T follicular helper cell (primary cell): ENCODE measurements around the gene TENT4A.
A peak's percentile ranks its signal among the peaks of the same experiment; 100 is the strongest.

Source experiments
- DNase-seq: peaks from one replicate; pipeline ENCODE4 v3.0.0-alpha.2; 2020; ENCODE audit warnings: low read depth

The TENT4A gene

DNA sequence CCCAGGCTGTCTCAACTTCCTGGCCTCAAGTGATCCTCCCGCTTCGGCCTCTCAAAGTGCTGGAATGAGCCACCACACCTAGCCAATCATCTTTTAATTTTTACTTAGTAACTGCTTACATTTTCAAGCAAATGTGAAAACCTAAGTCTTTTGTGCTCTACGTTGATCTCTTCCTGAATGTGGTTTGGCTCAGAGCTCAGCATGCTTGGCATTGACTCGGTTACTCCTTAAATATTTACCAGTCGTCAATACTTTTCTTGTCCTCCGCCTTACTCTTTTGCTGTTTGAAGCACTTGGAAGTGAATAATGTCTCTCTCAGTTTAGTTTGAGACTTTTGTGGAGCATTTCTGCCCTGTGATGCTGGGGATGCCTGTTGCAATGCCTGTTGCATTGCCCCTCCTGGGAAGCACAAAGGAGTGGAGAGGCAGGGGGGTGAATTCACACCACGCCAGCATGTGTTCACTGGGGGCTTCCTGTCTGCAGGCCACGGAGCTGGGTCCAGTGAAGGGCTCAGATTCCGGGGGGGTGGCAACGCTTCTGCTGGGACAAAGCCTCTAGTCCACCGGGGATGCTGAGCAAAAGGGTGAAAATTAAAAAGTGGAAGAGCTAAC is 13.1 kb upstream of the TENT4A start:
- no peak for DNase-seq

DNA sequence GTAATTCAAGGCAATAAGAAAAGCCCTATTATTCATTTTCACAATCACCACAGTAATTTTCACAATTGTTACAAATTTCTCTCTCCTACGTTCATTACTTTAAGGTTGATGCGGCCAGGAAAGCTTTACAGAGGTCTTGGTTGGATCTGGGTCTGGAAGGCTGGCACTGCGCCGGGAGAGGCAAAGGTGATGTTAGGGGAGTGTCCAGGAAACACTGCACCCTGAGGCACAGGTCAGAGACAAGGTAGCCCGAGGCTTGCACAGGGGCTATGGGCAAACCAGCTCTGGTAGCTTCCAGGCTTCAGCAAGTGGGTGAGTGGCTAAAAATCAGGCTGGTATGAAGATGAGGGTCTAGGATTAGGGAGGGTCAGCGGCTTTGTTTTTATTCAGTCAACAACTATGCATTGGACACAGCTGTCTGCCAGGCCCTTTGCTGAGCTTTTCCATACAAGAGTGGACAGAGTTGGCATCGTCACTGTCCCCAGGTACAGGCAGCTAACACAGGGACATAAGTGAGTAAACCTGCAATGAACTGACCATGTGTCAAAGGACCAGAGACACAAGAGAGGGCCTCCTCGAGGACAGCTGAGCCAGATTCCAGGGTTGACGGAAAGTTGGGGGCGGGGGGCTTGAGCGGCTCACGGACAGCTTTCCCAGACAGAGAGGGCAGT is 12.4 kb upstream of the TENT4A start:
- no peak for DNase-seq

DNA sequence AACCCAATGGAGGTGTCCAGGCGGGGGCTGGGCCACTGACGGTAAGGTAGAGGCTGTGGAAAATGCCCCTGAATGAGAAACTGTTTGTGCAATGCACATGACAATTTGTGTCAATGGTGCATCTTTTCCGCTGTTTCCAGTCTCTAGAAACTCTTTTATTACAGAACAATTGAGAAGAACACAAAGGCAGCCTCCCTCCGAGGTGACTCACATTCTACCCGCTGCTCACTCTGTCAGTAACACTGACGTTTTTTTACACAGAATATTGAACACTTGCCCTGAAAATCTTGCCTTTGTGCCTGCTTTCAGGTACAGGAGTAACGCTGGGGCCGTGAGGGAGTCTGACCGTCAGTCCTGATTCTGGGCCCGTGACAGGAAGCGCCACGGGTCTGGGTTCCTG is 11.7 kb upstream of the TENT4A start:
- DNase-seq, result no peak

DNA sequence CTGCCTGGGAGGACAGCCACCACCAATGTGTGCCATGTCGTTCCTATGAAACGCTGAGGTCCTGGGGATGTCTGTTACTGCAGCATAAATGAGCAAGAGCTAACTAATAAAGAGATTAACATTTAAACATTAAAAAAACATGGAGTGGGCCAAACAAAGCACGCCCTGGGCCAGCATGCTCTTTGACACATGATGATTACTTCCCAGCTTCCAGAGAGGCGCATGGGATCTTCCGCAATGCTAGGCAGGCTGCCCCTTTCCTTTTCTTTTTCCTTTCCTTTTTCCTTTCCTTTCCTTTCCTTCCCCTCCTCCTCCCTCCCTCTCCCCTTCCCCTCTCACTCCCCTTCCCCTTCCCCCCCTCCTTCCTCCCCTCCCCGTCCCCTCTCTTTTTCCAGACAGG is 10.6 kb upstream of the TENT4A start:
- no peak for DNase-seq

DNA sequence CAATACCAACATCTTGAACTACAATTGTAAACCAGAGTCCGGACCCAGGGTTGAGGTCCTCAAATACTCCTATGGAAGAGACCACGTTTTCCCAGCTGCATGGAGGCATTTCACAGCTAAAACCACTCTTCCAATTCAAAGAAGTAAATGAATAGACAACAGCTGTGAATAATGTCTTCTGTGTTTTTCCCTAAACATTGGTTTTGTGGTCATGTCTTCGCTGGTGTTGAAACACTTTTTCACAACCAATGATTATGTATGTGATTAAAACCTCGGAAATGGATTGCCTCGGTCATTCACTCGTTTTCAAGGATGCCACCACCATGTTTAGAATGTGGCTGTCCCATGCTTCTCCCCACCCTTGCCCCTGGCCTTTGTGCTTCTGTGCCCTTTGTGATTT is 9.4 kb upstream of the TENT4A start:
- DNase-seq, result no peak

DNA sequence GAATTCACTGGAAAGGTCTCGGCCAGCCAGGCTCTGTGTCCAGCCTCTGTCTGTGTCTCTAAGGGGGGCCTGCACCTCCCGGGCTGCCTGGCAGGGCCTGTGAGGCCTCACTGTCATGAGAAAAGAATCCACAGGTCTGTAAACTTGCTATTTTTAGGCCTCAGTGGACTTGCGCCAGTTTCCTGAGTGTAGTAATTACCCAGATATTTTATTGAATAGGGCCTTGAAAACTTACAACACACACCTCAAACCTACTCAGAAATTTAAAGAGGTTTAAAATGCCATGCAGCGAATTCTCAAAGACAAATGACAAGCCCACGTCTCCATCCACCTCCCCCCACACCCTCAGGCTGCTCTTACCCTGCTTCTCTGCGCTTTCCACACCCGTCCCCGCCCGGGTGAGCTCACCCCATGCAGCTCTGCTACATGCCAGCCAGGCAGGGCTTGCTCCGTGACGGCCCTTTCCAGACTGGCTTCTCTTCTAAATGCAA is 8.8 kb upstream of the TENT4A start:
- no peak for DNase-seq

DNA sequence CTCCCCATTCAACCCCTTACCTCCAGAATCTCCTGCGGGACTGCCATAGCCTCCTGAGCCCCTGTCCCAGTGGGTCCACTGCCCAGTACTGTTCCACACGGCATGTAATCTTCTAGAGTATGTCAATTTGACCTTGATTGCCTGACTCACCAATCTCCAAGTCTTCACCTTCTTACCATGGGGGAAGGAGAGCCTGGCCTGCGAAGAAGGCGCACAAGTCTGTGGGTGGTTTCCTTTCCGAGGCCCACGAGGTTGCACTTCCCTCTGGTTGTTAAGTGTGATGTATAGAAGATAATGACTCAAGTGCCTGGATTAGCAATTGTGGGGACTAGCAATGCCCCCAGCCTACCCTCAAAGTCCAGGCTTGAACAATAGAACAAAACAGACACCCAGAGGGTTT is 8.1 kb upstream of the TENT4A start:
- DNase-seq, result no peak

DNA sequence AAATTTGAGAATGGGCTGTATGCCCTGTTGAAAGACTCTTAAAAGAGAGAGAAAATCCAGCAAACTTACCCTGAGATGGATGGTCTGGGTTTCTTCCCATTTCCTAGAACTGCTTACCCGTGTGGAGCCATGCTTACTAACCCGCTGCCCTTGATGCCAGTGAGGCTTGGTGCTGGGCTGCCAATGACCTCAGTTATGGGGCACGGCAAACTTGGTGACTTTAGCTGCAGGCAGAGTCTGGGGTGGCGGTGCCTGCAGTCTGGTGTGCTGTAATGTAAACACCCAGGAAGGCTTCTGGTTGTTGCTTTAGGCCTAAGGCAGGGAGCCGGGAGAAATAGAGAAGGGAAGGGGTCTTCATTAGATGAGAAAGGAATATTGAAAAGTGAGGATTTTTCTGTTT is 7.3 kb upstream of the TENT4A start:
- DNase-seq, result no peak

DNA sequence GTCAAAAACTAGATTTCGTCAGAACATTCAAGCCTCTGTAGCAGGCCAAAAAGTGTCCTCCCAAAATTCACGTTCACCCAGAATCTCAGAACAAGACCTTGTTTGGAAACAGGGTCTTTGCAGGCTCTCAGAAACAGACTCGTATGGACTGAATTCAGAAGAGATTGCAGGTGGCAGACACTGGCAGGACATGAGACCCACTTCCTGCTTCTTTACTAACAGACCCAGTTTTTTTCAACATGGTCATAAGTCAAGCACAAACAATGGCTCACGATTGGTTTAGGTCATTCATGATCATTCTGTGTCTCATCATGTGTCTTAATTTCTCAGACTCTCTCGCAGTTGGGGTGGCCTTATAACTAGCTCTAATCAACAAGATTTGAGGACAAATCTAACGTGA is 5.4 kb upstream of the TENT4A start:
- no peak for DNase-seq

DNA sequence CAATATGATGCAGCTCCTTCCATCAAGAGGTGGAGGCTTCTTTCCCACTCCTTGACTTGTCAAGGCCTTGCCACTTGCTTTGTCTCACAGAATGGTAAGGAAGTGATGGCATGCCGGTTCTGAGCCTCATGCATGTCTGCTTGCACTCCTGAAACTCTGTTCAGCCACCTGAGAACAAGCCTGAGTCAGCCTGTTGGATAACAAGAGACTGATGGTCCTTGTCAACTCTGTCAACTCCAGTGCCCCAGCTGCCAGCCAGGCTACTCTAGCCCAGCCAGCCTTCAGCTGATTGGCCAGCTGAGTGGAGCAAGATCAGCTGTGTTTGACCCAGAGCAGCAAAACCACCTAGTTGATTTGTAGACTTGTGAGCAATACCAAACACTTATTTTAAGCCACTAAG is 4.4 kb upstream of the TENT4A start:
- no peak for DNase-seq

DNA sequence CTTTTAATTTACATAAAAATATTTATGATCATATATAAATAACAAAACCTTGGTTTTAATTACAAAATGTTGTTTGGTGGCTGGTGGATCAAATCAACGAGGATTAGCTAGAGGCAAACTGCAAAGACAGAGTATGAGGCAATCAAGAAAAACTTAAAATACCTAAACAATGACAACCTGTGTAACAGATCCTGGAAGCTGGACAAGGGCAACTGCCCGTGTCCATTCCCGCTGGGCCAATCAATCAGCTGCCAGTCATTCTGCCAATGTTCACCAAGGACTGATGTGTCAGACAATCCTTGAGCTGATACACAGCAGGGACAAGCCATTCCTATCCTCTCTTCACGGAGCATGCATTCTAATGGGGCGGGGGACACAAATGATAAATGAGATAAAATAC is 3.2 kb upstream of the TENT4A start:
- DNase-seq, result no peak

DNA sequence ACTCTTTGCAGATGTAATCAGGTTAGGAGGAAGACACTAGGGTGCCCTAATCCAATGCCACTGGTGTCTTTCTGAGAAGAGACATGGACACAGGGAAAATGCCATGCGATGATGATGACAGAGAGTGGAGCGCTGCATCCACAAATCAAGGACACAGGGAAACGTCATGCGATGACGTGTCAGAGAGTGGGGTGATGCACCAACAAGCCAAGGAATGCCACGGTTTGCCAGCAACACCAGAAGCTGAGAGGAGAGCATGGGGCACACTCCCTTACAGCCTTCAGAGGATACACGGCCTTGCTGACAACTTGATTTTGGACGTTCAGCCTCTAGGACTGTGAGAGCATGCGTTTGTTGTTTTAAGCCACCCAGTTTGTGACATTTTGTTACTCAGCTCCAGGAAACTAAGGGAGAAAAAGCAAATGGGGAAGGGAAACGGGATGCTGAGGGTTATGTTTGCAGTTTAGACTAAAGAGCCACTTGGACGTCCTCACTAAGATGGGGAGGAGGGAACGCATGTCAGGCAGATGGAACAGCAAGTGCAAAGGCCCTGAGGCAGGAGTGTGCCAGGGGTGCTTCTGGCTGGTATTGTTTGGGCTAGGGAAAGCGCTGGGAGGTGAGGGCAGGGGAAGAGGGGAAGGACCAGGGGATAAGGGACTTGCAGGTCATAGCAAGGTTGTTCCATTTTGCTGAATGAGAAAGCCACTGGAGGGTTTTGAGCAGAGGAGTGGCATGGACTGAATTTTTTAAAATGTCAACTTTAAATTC is 2.5 kb upstream of the TENT4A start:
- no peak for DNase-seq

DNA sequence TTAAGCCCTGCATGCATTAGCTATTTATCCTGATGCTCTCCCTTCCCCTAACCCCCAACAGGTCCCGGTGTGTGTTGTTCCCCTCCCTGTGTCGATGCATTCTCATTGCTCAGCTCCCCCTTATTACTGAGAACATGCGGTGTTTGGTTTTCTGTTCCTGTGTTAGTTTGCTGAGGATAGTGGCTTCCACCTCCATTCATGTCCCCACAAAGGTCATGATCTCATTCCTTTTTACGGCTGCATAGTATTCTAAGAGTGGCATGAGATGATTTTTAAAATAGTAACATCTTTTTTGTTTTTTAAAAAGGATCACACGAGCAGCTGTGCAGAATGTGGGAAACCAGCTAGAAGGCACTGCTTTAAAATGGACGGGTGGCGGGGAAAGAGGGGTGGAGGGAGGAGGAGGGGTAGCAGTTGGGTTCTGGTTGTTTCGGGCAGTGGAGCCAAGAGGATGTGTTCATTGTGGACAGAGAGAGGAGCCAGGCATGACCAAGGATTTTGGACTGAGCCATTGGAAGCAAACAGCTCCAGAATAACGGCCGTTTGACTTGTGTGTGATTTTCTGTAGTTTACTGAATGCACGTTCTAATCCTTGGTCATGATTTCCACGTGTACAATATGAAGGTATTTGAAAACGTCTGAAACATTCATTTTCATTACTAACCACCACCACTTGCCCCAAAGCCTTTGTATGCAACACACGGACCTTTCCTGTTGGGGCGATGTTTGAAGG is 1.7 kb upstream of the TENT4A start:
- DNase-seq, result no peak

DNA sequence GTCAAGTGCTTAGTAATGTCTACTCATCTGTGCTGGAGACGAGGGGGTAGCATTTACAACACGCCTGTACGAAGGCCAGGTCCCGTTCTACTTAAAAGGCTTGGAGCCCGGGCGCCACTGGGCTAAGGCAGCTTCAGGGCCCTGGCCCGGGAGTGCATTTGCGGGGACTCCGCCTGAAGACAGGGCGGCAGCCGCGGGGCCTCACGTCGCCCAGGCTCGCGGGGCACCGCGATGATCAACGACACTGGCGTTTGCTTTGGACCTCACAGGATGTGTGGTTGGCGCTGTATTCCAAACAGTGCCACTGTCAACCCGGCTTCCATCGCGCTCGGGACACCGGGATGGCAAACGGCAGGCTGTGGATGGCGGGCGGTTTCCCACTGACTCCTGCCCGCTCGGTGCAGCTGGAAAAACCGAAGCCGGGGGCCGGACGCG is 1.1 kb upstream of the TENT4A start:
- DNase-seq, result no peak

DNA sequence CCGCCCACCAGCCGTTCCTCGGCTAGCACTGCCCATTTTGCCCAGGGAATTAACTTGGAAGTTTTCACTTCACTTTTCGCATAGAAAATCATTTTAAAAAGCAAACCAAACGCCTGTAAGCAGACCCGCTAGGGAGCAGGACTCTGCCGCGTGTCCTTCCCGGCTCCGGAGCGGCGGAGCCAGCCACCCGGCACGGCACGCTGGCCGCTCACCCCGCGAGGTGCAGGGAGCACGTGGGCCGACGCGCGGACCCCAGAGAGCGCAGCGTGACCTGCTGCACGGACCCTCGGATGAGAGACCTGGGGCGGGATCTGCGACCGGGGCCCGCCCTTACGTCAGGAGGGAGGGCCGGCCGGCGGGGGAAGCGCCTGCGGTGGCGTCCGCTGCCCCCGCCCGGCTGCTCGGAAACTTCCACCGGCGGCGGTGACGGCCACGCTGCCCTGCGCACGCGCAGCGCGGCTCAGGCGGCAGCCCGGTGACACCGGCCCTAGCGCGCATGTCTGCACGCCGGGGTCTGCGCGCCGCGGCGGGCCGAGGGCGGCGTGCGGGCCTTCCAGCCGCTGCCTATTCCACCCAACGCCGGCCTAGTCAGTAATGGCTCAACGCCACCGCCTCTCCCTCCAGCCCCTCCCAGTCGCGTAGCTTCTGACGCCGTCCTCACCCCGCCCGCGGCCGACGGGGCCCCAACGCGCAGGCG is 507 bp upstream of the TENT4A start:
- peak; percentile 95 for DNase-seq

DNA sequence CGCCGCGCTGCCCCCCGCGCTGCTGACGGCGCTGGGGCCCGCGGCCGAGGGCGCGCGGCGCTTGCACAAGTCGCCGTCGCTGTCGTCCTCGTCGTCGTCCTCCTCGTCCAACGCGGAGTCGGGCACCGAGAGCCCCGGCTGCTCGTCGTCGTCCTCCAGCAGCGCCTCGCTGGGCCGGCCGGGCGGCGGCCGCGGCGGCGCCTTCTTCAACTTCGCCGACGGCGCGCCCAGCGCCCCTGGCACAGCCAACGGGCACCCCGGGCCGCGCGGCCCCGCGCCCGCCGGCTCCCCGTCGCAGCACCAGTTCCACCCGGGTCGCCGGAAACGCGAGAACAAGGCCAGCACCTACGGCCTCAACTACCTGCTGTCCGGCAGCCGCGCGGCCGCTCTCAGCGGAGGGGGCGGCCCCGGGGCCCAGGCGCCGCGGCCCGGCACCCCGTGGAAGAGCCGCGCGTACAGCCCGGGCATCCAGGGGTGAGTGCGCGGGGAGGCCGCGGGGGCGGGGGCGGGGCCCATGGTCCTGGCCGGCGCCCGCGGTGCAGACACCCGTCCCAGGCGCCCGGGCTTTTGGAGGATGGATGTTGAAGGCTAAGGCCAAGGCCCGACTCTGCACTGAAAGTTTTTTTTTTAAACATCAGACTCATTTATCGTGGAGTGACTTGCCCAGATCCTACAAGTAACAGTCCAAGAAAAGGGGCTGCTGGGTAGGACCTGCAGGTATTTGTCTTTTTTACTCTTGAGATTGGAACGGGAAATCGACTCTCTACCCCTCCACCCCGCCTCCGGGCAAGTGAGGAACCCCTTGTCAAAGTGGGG is 1.2 kb downstream of the TENT4A start:
- DNase-seq, result no peak

DNA sequence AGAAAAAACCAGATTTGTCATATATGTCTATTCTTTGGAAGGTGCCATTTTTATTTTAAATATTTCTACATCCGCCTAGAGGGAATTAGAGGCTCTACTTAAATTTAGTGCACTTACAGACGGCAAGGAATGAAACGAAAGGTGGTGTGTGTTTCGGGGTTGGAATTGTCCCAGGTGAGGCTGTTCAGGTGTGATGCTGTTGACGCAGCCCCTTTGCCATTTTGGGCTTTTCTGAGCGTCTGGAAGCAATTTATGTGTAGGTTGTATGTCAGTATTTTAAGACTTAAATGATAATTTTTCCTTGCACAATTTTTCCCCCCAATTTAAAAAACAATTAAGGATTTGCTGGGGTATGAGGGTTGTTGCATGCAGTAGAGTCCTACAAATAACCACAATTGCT is 2.0 kb downstream of the TENT4A start:
- no peak for DNase-seq

DNA sequence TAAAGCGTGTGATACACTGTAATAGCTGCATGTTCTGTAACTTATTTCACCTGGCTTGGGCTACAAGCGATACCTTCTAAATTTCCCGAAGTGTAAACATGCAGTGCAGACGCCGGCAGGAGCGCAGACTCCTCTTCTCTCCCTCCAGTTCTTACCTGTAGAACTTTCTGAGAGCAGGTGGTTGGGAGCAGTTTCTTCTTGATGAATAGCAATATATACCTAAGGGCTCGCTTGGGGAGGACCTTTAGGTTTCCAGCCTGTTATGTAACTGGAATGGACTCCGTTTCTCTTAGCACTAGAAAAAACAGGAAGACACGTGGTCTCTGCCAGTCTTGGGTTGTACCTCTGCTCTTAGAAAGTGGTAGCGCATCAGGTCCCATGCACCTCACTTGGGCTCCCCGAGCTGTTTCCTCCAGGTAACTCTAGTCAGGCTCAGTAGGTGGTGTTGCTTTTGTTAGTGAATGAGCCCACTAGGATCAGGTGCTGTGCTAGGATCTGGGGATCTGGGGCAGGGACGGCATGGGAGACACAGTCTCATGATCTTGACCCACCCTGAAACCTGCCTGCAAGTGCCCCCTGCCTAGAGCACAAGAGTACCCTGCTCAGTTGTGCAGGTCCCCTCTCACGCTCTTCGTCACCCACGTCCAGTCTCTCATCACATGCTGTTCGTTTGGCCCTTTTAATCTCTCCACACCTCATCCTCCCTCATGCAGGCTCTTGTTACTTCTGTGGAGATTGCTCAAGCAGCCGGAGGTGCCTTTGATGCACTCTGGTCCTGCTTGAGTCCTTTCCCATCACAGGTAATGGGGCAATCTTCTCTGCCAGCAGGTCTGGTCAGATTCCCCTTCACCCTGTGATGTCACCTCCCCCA is 2.8 kb downstream of the TENT4A start:
- DNase-seq, result no peak

DNA sequence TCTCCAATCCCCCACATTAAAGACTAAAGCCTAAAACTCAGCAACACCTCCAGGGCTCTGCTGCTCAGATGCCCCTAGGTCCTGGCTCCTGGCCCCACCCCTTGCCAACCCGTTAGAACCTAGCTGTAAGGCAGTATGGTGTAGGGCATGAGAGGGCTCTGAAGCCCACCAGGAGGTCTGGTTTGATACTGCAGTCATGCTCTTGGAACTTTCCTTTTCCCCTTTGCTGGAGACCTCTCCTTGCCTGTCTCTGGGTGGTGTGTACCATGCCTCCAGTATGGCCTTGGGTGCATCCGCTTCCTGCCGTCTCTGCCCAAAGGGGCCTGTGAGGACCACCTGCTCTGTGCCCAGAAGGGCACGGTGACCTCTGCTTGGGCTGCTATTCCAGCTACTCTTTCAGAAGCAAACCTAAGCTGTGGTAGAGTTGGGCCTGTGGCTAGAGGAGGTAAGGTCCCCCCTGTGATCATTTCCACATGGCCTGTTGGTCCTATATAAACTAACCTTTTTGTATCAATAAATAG is 3.5 kb downstream of the TENT4A start:
- no peak for DNase-seq

DNA sequence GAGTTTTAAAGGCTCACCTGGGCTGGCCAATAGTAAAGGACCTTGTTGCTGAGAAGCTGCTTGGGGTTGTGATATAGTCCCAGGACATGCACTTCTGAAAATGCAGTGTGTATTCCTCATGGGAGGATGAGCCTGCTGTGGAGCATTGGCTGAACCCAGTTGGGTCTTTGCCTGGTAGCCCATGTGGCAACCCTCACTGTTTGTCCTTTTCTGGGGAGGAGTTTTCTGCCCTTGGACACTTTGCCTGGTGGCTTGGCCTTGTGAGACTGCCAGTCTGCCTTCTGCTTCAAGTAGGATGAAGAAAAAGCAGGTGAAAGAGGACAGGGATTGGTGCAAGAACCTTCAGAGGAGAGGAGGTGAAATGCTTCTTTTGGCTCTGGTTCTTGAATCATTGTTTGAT is 4.0 kb downstream of the TENT4A start:
- DNase-seq, result no peak
